ENCODE measurements around the gene LGR4. TPM values are rescaled to one million over a fixed set of nuclear protein-coding genes. Genes with fewer than 3 reads are reported as not detected.

LGR4 gene
- total and polyA plus RNA-seq, 9 of the 15 experiments (the other 6 are each of a cell fraction or from before 2014, with no cell fraction given) = 0.94 to 10.1 (median 5.8) TPM

GRCh38 chr11:27397624-27398399, 74.8 kb downstream of the LGR4 start (continued):
- no peak for TF ChIP-seq GTF3C2 (IDR thresholded peaks at IDR 0.05; ENCODE audit: borderline replicate concordance, extremely low read depth, insufficient read length)
- no peak for TF ChIP-seq SP2 (IDR thresholded peaks at IDR 0.05; ENCODE audit: extremely low read depth, low read depth, low read length, poor library complexity, severe bottlenecking)
- no peak for TF ChIP-seq KLF16 (IDR thresholded peaks at IDR 0.05)
- no peak for TF ChIP-seq STAT5A (IDR thresholded peaks at IDR 0.05; ENCODE audit: borderline replicate concordance, low read length)
- no peak for TF ChIP-seq ADNP (tag; IDR thresholded peaks at IDR 0.05)
- peak; percentile 47; the same call in 1 of the 2 replicates for TF ChIP-seq RNF2 (IDR thresholded peaks at IDR 0.05)
- TF ChIP-seq ZSCAN32 (CRISPR knock-in tag; IDR thresholded peaks at IDR 0.05) = no peak
- TF ChIP-seq ZNF695 (CRISPR knock-in tag; IDR thresholded peaks at IDR 0.05) = no peak
- no peak for TF ChIP-seq STAG1 (CRISPR knock-in tag; IDR thresholded peaks at IDR 0.05; ENCODE audit: borderline replicate concordance)
- no peak for TF ChIP-seq KHSRP (IDR thresholded peaks at IDR 0.05)
- TF ChIP-seq THRA (IDR thresholded peaks at IDR 0.05) = no peak
- no peak for TF ChIP-seq ATF4 (CRISPR knock-in tag; IDR thresholded peaks at IDR 0.05)
- no peak for TF ChIP-seq FOXM1 (IDR thresholded peaks at IDR 0.05; ENCODE audit: low read depth)
- no peak for TF ChIP-seq FOXM1 (CRISPR knock-in tag; IDR thresholded peaks at IDR 0.05; ENCODE audit: low read depth)
- no peak for TF ChIP-seq CBX1 (IDR thresholded peaks at IDR 0.05; ENCODE audit: low read depth)
- no peak for TF ChIP-seq SMARCB1 (IDR thresholded peaks at IDR 0.05; ENCODE audit: insufficient read length, low read depth)
- TF ChIP-seq HDAC3 (IDR thresholded peaks at IDR 0.05; ENCODE audit: borderline replicate concordance, partially characterized antibody) = no peak
- no peak for TF ChIP-seq MEIS2 (IDR thresholded peaks at IDR 0.05; ENCODE audit: partially characterized antibody)
- TF ChIP-seq ZNF143 (CRISPR knock-in tag; IDR thresholded peaks at IDR 0.05) = no peak
- TF ChIP-seq CHD4 (IDR thresholded peaks at IDR 0.05; ENCODE audit: insufficient read depth, insufficient replicate concordance, low read depth, low read length, poor library complexity, severe bottlenecking) = no peak
- TF ChIP-seq ZNF395 (CRISPR knock-in tag; IDR thresholded peaks at IDR 0.05) = no peak
- TF ChIP-seq ZBTB1 (CRISPR knock-in tag; IDR thresholded peaks at IDR 0.05; ENCODE audit: borderline replicate concordance, low read depth) = no peak
- no peak for TF ChIP-seq TBL1XR1 (IDR thresholded peaks at IDR 0.05; ENCODE audit: low read length in 2 of 2)
